Endometrium (tissue), 2 donors: ENCODE measurements around the gene SLC27A5.
A peak's percentile ranks its signal among the peaks of the same experiment; 100 is the strongest.
"Not testable (repeated sequence)": the region's sequence is repeated elsewhere in the genome, so short reads cannot be mapped to it uniquely, and the experiment has no call there.

Source experiments
- FAIRE-seq: peaks from 2 replicates; lab custom pipeline; 2012; peaks lifted over from hg19 to GRCh38; lab: Jason Lieb, UNC
- donor health status: control.
- donor health status: control.

Gene SLC27A5

GRCh38 chr19:58550362-58551122 is 38.8 kb upstream of the SLC27A5 start:
- no peak for FAIRE-seq

GRCh38 chr19:58549664-58550361 is 38.0 kb upstream of the SLC27A5 start:
- no peak for FAIRE-seq

DNA sequence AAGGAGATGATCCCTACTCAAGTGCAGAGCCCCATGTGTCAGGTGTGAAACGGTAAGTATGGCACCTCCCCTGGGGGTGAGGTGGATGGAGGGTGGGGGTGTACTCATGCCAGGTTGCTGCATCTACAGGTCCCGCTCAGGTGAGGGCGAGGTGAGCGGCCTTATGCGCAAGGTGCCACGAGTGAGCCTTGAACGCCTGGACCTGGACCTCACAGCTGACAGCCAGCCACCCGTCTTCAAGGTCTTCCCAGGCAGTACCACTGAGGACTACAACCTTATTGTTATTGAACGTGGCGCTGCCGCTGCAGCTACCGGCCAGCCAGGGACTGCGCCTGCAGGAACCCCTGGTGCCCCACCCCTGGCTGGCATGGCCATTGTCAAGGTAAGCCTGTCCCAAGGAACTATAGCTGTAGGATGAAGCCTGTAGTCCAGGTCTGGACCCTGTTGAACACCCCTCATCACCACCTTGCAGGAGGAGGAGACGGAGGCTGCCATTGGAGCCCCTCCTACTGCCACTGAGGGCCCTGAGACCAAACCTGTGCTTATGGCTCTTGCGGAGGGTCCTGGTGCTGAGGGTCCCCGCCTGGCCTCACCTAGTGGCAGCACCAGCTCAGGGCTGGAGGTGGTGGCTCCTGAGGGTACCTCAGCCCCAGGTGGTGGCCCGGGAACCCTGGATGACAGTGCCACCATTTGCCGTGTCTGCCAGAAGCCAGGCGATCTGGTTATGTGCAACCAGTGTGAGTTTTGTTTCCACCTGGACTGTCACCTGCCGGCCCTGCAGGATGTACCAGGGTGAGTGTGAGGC is 37.3 kb upstream of the SLC27A5 start:
- FAIRE-seq: no peak

DNA sequence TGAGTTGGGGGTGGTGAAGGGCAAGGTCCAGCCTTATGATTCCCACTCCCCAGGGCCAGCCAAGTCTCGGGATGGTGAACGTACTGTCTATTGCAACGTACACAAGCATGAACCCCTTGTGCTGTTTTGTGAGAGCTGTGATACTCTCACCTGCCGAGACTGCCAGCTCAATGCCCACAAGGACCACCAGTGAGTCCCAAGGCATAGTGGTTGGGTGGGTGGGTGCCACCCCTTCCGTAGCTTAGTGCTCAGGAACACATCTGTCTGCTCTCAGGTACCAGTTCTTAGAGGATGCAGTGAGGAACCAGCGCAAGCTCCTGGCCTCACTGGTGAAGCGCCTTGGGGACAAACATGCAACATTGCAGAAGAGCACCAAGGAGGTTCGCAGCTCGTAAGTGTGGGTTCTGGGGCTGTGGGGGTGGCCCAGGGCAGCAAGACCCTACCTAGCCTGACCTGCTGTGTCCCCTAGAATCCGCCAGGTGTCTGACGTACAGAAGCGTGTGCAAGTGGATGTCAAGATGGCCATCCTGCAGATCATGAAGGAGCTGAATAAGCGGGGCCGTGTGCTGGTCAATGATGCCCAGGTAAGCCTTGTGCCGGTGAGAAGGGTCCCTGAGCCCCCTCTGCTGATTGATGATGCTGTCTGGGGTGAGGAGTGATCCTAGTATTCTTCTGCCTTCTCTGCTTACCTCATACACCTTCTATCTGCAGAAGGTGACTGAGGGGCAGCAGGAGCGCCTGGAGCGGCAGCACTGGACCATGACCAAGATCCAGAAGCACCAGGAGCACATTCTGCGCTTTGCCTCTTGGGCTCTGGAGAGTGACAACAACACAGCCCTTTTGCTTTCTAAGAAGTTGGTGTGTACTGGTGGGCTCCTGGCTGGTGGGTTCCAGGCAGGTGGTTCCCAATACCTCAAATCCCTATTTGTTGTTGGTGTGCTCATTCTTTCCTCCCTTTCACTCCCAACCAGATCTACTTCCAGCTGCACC is 35.8 kb upstream of the SLC27A5 start:
- FAIRE-seq: no peak

- FAIRE-seq: no peak
Observed at GRCh38 chr19:58546019-58546530, 34.3 kb upstream of the SLC27A5 start.

- no peak for FAIRE-seq
Observed at GRCh38 chr19:58545286-58546018, 33.7 kb upstream of the SLC27A5 start.

DNA sequence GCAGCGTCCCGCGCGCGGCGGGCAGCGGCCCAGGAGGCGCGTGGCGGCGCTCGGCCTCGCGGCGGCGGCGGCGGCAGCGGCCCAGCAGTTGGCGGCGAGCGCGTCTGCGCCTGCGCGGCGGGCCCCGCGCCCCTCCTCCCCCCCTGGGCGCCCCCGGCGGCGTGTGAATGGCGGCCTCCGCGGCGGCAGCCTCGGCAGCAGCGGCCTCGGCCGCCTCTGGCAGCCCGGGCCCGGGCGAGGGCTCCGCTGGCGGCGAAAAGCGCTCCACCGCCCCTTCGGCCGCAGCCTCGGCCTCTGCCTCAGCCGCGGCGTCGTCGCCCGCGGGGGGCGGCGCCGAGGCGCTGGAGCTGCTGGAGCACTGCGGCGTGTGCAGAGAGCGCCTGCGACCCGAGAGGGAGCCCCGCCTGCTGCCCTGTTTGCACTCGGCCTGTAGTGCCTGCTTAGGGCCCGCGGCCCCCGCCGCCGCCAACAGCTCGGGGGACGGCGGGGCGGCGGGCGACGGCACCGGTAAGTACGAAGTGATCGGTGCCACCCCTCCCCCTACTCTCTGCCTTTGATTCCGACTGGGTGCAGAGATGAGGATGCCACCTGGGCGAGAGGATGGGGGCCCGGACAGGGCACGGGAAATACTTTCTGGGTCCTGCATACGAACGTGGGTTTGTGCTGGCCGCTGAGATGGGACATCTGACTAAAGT is 32.9 kb upstream of the SLC27A5 start:
- FAIRE-seq: no peak

- FAIRE-seq: peak; percentile 94
Observed at GRCh38 chr19:58543826-58544590, 32.2 kb upstream of the SLC27A5 start, which contains the start of gene TRIM28. Gene TRIM28 (plus strand): TSS chr19:58544064. CDS start chr19:58544758, 694 bp downstream.

DNA sequence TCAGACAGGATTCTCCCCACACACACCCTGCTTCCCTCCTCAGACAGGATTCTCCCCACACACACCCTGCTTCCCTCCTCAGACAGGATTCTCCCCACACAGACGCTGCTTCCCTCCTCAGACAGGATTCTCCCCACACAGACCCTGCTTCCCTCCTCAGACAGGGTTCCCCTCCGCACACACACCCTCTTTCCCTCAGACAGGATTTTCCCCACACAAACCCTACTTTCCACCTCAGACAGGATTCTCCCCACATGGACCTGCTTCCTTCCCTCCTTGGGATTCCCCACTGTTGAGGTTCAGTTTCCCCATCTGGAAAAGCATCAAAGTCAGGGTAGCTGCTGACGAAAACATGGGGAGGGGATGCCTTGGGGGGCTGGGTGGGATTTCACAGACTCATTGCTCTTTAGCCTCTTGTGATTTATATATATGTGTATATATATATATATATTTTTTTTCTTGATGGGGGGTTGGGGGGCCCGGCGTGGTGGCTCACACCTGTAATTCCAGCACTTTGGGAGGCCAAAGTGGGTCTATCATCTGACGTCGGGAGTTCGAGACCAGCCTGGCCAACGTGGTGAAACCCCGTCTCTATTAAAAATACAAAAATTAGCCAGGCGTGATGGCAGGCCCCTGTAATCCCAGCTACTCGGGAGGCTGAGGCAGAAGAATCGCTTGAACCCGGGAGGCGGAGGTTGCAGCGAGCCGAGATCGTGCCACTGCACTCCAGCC is 31.0 kb upstream of the SLC27A5 start:
- FAIRE-seq: not testable (repeated sequence)

DNA sequence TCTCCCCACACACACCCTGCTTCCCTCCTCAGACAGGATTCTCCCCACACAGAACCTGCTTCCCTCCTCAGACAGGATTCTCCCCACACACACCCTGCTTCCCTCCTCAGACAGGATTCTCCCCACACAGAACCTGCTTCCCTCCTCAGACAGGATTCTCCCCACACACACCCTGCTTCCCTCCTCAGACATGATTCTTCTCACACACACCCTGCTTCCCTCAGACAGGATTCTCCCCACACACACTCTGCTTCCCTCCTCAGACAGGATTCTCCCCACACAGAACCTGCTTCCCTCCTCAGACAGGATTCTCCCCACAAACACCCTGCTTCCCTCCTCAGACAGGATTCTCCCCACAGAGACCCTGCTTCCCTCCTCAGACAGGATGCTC is 27.4 kb upstream of the SLC27A5 start:
- not testable (repeated sequence) for FAIRE-seq

DNA sequence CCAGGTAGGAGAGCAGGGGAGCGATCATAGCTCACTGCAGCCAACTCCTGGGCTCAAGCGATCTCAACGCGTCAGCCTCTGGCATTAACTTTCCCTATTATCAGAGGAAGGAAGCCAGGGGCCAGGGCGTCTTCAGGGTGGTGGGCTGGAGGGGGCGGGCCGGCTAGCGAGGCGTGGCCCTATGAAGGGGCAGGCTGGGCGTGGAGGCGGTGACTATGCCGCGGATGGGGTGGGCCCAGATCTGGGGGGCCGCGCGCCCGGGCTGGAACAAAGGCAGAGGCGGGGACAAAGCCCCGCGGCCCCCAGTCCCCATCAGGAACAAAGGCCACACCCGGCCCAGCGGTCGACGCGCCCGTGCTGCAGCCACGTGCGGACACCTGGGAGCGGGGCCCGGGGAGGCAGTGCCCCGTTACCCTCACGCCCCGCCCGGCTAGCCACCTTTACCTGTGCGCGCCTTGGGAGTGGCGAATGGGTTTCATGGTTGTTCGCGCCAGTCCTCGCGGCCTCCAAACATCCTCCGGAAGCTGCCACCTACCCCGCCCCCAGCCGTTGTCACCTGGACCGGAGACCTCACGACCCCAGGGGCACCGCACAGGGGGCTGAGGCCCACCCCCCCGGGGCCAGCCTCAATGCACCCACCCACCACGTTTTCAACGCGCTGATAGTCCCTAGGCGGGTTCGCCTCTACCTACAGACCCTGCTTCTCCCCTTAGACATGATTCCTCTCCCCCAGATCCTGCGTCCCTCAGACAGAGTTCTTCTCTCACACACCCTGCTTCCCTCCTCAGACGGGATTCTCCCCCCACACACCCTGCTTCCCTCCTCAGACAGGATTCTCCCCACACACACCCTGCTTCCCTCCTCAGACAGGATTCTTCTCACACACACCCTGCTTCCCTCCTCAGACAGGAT is 26.7 kb upstream of the SLC27A5 start:
- FAIRE-seq: no peak

DNA sequence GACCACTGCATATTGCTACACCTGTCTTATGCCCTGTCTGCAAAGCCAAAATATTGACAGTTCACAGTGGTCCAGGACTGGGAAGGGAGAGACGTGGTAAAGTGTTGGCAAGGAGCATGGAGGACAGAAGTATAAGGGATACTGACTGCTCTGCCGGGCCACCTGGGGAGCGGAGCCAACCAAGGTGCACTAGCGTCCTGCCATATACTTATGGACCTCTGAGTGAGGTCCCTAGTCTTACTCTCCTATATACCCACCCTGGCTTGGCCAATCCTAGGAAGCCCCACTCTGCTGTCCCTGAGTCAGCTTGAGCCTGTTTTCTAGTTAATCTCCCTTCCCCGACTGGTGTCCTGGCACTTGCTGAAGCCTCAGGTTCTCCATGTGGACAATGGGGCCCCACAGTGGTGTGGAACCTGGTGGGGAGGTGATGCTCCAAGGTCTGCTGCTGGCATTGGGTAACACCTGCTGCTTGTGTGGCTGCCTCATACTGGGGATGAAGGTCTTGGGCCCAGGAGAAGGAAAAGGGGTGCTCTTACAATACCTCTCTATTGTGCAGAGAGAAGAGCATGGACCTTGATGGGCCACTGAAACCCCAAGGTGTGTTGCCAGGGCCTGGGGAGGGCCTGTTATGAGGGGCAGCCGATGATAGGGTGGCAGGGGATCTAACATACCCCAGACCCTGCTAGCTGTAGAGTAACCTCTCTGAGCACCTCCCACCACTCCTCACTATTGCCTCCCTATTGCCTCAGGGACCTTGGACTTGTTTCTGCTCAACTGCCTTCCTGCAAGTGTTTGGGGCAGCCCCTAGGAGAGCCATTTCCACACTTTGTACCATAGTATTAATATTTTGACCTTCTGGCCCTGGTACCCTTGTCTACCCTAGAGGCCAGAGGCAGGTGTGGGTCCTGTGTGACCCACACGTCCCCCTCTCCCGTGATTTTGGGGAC is 25.3 kb upstream of the SLC27A5 start:
- no peak for FAIRE-seq

GRCh38 chr19:58535857-58536256 is 24.1 kb upstream of the SLC27A5 start:
- FAIRE-seq: no peak

DNA sequence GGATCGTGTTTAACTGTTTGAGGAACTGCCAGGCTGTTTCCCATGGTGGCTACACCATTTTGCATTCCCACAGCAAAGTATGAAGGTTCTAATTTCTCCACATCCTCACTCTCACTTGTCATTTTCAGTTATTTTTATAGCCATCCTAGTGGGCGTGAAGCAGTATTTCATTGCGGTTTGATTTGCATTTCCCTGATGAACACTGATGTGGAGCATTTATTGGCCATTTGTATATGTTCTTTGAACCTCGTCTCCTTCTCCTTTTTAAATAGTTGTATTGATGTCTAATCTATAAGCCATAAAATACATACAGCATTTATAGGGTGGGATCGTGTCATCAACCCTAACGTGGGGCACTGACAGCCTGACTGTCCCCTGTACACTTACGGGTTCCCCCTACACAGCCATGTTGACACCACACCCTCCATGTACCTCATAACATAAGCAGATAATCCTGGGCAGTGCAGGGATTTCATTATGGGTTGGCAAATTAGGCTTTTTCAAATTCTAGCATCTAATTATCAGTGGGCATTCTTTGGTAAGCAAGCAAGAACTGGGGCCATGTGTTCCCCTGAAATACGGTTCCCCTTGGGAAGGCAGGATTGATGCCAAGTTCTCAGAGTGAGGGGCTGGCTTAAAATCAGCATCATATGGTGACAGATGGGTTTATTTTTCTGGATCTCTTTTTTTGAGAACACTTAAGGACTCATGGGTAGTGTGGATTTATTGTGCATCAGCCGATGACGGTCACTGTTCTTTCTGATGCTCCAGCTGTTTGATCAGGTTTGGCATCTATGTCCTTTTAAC is 19.4 kb upstream of the SLC27A5 start:
- FAIRE-seq: no peak

- no peak for FAIRE-seq
Observed at GRCh38 chr19:58529405-58529804, 17.6 kb upstream of the SLC27A5 start.
